SK-N-SH (cell line): ENCODE data around the gene MYMK. TPM values are rescaled to one million over a fixed set of nuclear protein-coding genes. Genes with fewer than 3 reads are reported as not detected.

Experiments
- CTCF ChIA-PET: fragments of 300-600, 350-600 bp; formaldehyde crosslinking; extraction: SDS; loops from one replicate; lab custom pipeline; 2021; lab: Yijun Ruan, JAX
- POLR2A ChIA-PET: fragments of 350-600 bp; sonication (Branson Sonifier 250); formaldehyde crosslinking; extraction: SDS; loops from one replicate; lab custom pipeline; 2020; ENCODE audit warnings: antibody characterized with exemption, inconsistent platforms; lab: Yijun Ruan, JAX
- DNase-seq: peaks from one replicate; pipeline ENCODE4 v3.0.0; 2012
- H2AFZ ChIP-seq: fragments of 200-600 bp; sonication (generic); 2 replicates; pipeline ENCODE4 v1.8.1; 2016; ENCODE audit warnings: antibody characterized with exemption, mild to moderate bottlenecking, low read depth
- H3F3A ChIP-seq: fragments of 200-600 bp; sonication (generic); replicated peaks from 2 replicates; pipeline ENCODE3; 2016; ENCODE audit warnings: antibody characterized with exemption, mild to moderate bottlenecking; ENCODE audit not compliant: insufficient read depth
- H3K27ac ChIP-seq, 2 experiments: fragments of 200-500 bp in 1 of 2; fragments of 200-600 bp in 1 of 2; sonication (Bioruptor generic) in 1 of 2; sonication (generic), shearing (Covaris generic) in 1 of 2; 2 replicates each; pipeline versions ENCODE4 v1.5.1 to v1.6.1; 2014 to 2016; ENCODE audit warnings: low read depth in 2 of 2, inconsistent platforms in 1 of 2, low read length in 1 of 2, mild to moderate bottlenecking in 1 of 2, mixed read lengths in 1 of 2
- H3K27me3 ChIP-seq: fragments of 200-600 bp; sonication (generic), shearing (Covaris generic); 2 replicates; pipeline ENCODE4 v1.6.1; 2016; ENCODE audit warnings: mixed run types; ENCODE audit not compliant: insufficient read depth
- H3K36me3 ChIP-seq, 2 experiments: fragments of 200-500 bp in 1 of 2; fragments of 200-600 bp in 1 of 2; sonication (Bioruptor generic) in 1 of 2; sonication (generic) in 1 of 2; replicated peaks in 1 of 2; 2 replicates each; pipeline versions ENCODE3 to v1.5.1; 2014 to 2016; ENCODE audit warnings: low read length in 1 of 2, mild to moderate bottlenecking in 1 of 2; ENCODE audit not compliant: insufficient read depth in 2 of 2, control insufficient read depth in 1 of 2
- H3K4me1 ChIP-seq, 2 experiments: fragments of 200-500 bp in 1 of 2; fragments of 200-600 bp in 1 of 2; sonication (Bioruptor generic) in 1 of 2; sonication (generic), shearing (Covaris generic) in 1 of 2; 2 replicates each; pipeline versions ENCODE4 v1.5.1 to v1.6.1; 2014 to 2016; ENCODE audit warnings: low read depth in 1 of 2, low read length in 1 of 2, mixed run types in 1 of 2; ENCODE audit not compliant: insufficient read depth in 2 of 2, control insufficient read depth in 1 of 2
- H3K4me2 ChIP-seq: fragments of 200-600 bp; sonication (generic), shearing (Covaris generic); 2 replicates; pipeline ENCODE4 v1.6.1; 2017; ENCODE audit warnings: mixed run types
- H3K4me3 ChIP-seq, 2 experiments: fragments of 200-500 bp in 1 of 2; fragments of 200-600 bp in 1 of 2; sonication (Bioruptor generic) in 1 of 2; sonication (generic), shearing (Covaris generic) in 1 of 2; 2 replicates each; pipeline versions ENCODE4 v1.5.1 to v1.8.1; 2014 to 2016; ENCODE audit warnings: low read depth in 2 of 2, inconsistent platforms in 1 of 2, low read length in 1 of 2, mild to moderate bottlenecking in 1 of 2, mixed read lengths in 1 of 2, moderate library complexity in 1 of 2
- H3K79me2 ChIP-seq: fragments of 200-600 bp; sonication (generic); 2 replicates; pipeline ENCODE4 v1.8.1; 2017; ENCODE audit warnings: mild to moderate bottlenecking; ENCODE audit not compliant: insufficient read depth
- H3K9ac ChIP-seq: fragments of 200-600 bp; sonication (generic); 2 replicates; pipeline ENCODE4 v1.6.1; 2017; ENCODE audit warnings: mixed run types
- H3K9me2 ChIP-seq: fragments of 200-600 bp; sonication (generic); 2 replicates; pipeline ENCODE4 v1.6.1; 2017; ENCODE audit warnings: mixed run types
- H3K9me3 ChIP-seq: fragments of 200-600 bp; sonication (generic); 2 replicates; pipeline ENCODE4 v1.6.1; 2017; ENCODE audit warnings: mixed run types, mild to moderate bottlenecking, moderate library complexity
- H4K20me1 ChIP-seq: fragments of 200-600 bp; sonication (generic); 2 replicates; pipeline ENCODE4 v1.6.1; 2017; ENCODE audit warnings: mild to moderate bottlenecking, mixed run types; ENCODE audit not compliant: insufficient read depth
- CTCF ChIP-seq: fragments of 200-600 bp; sonication (generic); IDR thresholded peaks from 2 replicates; pipeline ENCODE4 v1.6.1; 2017; ENCODE audit warnings: antibody characterized with exemption, mild to moderate bottlenecking, moderate library complexity
- FOXM1 ChIP-seq: IDR thresholded peaks from 2 replicates; pipeline ENCODE4 v1.4.0; 2012; ENCODE audit warnings: low read depth, mild to moderate bottlenecking
- GABPA ChIP-seq: IDR thresholded peaks from 2 replicates; pipeline ENCODE4 v1.4.0; 2012; ENCODE audit warnings: low read depth, mild to moderate bottlenecking
- IRF3 ChIP-seq: fragments of 150-350 bp; IDR thresholded peaks from 2 replicates; pipeline ENCODE4 v1.6.1; 2016; ENCODE audit warnings: mild to moderate bottlenecking, low read depth, low read length
- MXI1 ChIP-seq: IDR thresholded peaks from 2 replicates; pipeline ENCODE4 v1.6.1; 2012; ENCODE audit warnings: mild to moderate bottlenecking, low read depth, low read length, improper control_type of control experiment
- NFIC ChIP-seq: IDR thresholded peaks from 2 replicates; pipeline ENCODE4 v1.4.0; 2012; ENCODE audit warnings: borderline replicate concordance
- RAD21 ChIP-seq: IDR thresholded peaks from 2 replicates; pipeline ENCODE4 v1.6.1; 2012; ENCODE audit warnings: mild to moderate bottlenecking, low read length
- REST ChIP-seq: IDR thresholded peaks from 2 replicates; pipeline ENCODE4 v1.6.1; 2012; ENCODE audit warnings: mild to moderate bottlenecking, low read depth, low read length, moderate library complexity
- RFX5 ChIP-seq: IDR thresholded peaks from 2 replicates; pipeline ENCODE4 v1.6.1; 2012; ENCODE audit warnings: mild to moderate bottlenecking, improper control_type of control experiment, low read length
- RXRA ChIP-seq: IDR thresholded peaks from 2 replicates; pipeline ENCODE4 v1.4.0; 2012; ENCODE audit warnings: low read depth, mild to moderate bottlenecking, borderline replicate concordance
- TAF1 ChIP-seq: IDR thresholded peaks from 2 replicates; pipeline ENCODE4 v1.6.1; 2012; ENCODE audit warnings: low read depth, mild to moderate bottlenecking, low read length, moderate library complexity, borderline replicate concordance
- TCF12 ChIP-seq: IDR thresholded peaks from 2 replicates; pipeline ENCODE4 v1.4.0; 2012
- TEAD4 ChIP-seq: IDR thresholded peaks from 2 replicates; pipeline ENCODE4 v1.4.0; 2012; ENCODE audit warnings: mild to moderate bottlenecking, borderline replicate concordance; ENCODE audit not compliant: insufficient read depth
- WGBS: methylation state at CpG from one replicate; pipeline ENCODE4 v1.1.6; 2017; ENCODE audit warnings: low lambda C conversion rate; 5-methylcytosine and 5-hydroxymethylcytosine counted together
- polyA plus RNA-seq, 3 experiments: library from polyadenylated mRNA; depleted of rRNA; stranded (reverse); fragments of >200 nt; gene quantifications; 2 replicates each; pipeline ENCODE4 v1.2.3, GENCODE V29; 2012

MYMK gene
- polyA plus RNA-seq, 1 of the 3 experiments (the other 2 are of a cell fraction), result not detected

GRCh38 chr9:133538851-133539833 lies 14.4 kb upstream of the MYMK start:
- ChIA-PET CTCF (interaction anchor here (1.2 kb wide), 1 partner anchor 45 kb away, joined by 4 read pairs; no protein-coding TSS in a partner anchor), POLR2A (interaction anchor here (0.6 to 1.4 kb wide), 2 partner anchors 97 to 269 kb away, joined by 3 to 5 read pairs; partner anchors contain the start of gene DBH)
- H3K27ac ChIP-seq, result no peak overlapping the region; a peak in 1 of 4 replicates
- H3K9me3 ChIP-seq, result no peaks in the 10 kb centered on the region
- peaks cover 0 to 33% of the 10 kb centered on the region in 2 experiments; a peak in 2 of 4 replicates for H3K4me1 ChIP-seq
- H3K4me3 ChIP-seq, result no peak overlapping the region
- no peak overlapping the region for H3K9ac ChIP-seq
- TF ChIP-seq IRF3, result no peak
- no peak for TF ChIP-seq TEAD4
- no peak for TF ChIP-seq MXI1
- TF ChIP-seq NFIC, result no peak
- no peak for TF ChIP-seq TAF1
- TF ChIP-seq TCF12, result no peak
- no peak for TF ChIP-seq GABPA
- TF ChIP-seq REST, result no peak
- no peak for TF ChIP-seq RXRA
- no peak for TF ChIP-seq RFX5
- no peak for TF ChIP-seq RAD21
- no peak for TF ChIP-seq CTCF
- TF ChIP-seq FOXM1, result no peak
- H3K79me2 ChIP-seq, result no peaks in the 10 kb centered on the region
- no peak for DNase-seq
- WGBS, result 86% methylated on average over 13 of the region's 47 CpGs
- no peak overlapping the region for H3K4me2 ChIP-seq
- no peaks in the 10 kb centered on the region for H3K27me3 ChIP-seq
- H3F3A ChIP-seq, result no peaks in the 10 kb centered on the region
- no peaks in the 10 kb centered on the region for H3K9me2 ChIP-seq
- H2AFZ ChIP-seq, result no peak overlapping the region
- peaks cover 0 to 2% of the 10 kb centered on the region in 2 experiments for H3K36me3 ChIP-seq
- H4K20me1 ChIP-seq, result no peaks in the 10 kb centered on the region
